DOHH2 (cell line): ENCODE results near the gene KERA.

Source experiments
- H3F3A ChIP-seq: fragments of 200-600 bp; sonication (generic), shearing (Covaris generic); 2 replicates; pipeline ENCODE4 v1.6.0; 2016; ENCODE audit warnings: antibody characterized with exemption, mild to moderate bottlenecking; ENCODE audit not compliant: control insufficient read depth, insufficient read depth
- H3K27ac ChIP-seq: fragments of 200-600 bp; sonication (generic); 2 replicates; pipeline ENCODE4 v1.5.1; 2014; ENCODE audit warnings: low read depth, mild to moderate bottlenecking, low read length, moderate library complexity
- H3K27me3 ChIP-seq: fragments of 200-600 bp; sonication (generic); 2 replicates; pipeline ENCODE4 v1.6.1; 2014; ENCODE audit warnings: mild to moderate bottlenecking, low read length, mixed read lengths; ENCODE audit not compliant: control insufficient read depth
- H3K36me3 ChIP-seq: fragments of 200-600 bp; sonication (generic); 2 replicates; pipeline ENCODE4 v1.6.1; 2014; ENCODE audit warnings: mild to moderate bottlenecking, low read length, moderate library complexity, mixed read lengths; ENCODE audit not compliant: control insufficient read depth
- H3K4me1 ChIP-seq: fragments of 200-600 bp; sonication (generic); 2 replicates; pipeline ENCODE4 v1.6.1; 2014; ENCODE audit warnings: mild to moderate bottlenecking, low read length, mixed read lengths; ENCODE audit not compliant: control insufficient read depth
- H3K4me2 ChIP-seq: fragments of 200-600 bp; sonication (generic); 2 replicates; pipeline ENCODE4 v1.6.0; 2014; ENCODE audit warnings: mild to moderate bottlenecking, low read length, moderate library complexity
- H3K4me3 ChIP-seq: fragments of 200-600 bp; sonication (generic); 2 replicates; pipeline ENCODE4 v1.5.1; 2014; ENCODE audit warnings: mild to moderate bottlenecking, low read length, mixed read lengths
- H3K79me2 ChIP-seq: fragments of 200-600 bp; sonication (generic); 2 replicates; pipeline ENCODE4 v1.6.1; 2014; ENCODE audit warnings: mild to moderate bottlenecking, low read length, mixed read lengths; ENCODE audit not compliant: control insufficient read depth
- H3K9me2 ChIP-seq: fragments of 200-600 bp; sonication (generic); replicated peaks from 2 replicates; pipeline ENCODE4 v1.6.1; 2014; ENCODE audit warnings: mild to moderate bottlenecking, low read length, mixed read lengths; ENCODE audit not compliant: control insufficient read depth
- H3K9me3 ChIP-seq: fragments of 200-600 bp; sonication (generic); 2 replicates; pipeline ENCODE4 v1.6.1; 2014; ENCODE audit warnings: antibody characterized with exemption, low read length, mixed read lengths; ENCODE audit not compliant: control insufficient read depth, insufficient read depth
- H4K20me1 ChIP-seq: fragments of 200-600 bp; sonication (generic); 2 replicates; pipeline ENCODE4 v1.6.0; 2014; ENCODE audit warnings: low read depth, mild to moderate bottlenecking, antibody characterized with exemption, low read length, moderate library complexity; ENCODE audit not compliant: control insufficient read depth, insufficient read depth
- CTCF ChIP-seq: fragments of 200-600 bp; sonication (generic); IDR thresholded peaks from one replicate; pipeline ENCODE4 v1.5.1; 2014; ENCODE audit warnings: antibody characterized with exemption, mild to moderate bottlenecking, low read depth, low read length; ENCODE audit not compliant: poor library complexity, severe bottlenecking
- EZH2phosphoT487 ChIP-seq: fragments of 200-600 bp; sonication (generic); IDR thresholded peaks from 2 replicates; pipeline ENCODE4 v1.6.1; 2017; ENCODE audit warnings: borderline replicate concordance, mild to moderate bottlenecking, antibody characterized with exemption, low read length, moderate library complexity, mixed read lengths

Gene KERA

GRCh38 chr12:91100906-91101305 lies 43.1 kb upstream of the KERA start:
- Histone ChIP-seq H3K27ac (no peak overlapping the region), H3K9me3 (no peaks in the 10 kb centered on the region), H3F3A (no peaks in the 10 kb centered on the region), H4K20me1 (no peaks in the 10 kb centered on the region), H3K9me2 (no peaks in the 10 kb centered on the region), H3K4me1 (no peaks in the 10 kb centered on the region), H3K79me2 (no peaks in the 10 kb centered on the region), H3K4me2 (no peak overlapping the region), H3K36me3 (no peaks in the 10 kb centered on the region), H3K4me3 (no peak overlapping the region), H3K27me3 (no peaks in the 10 kb centered on the region)
- TF ChIP-seq CTCF (no peak), EZH2phosphoT487 (no peak)

- no peak overlapping the region for H3K27ac ChIP-seq
- no peaks in the 10 kb centered on the region for H3F3A ChIP-seq
- no peaks in the 10 kb centered on the region for H4K20me1 ChIP-seq
- no peak overlapping the region for H3K4me2 ChIP-seq
- TF ChIP-seq EZH2phosphoT487 (no peak), CTCF (no peak)
- no peaks in the 10 kb centered on the region for H3K9me3 ChIP-seq
- no peaks in the 10 kb centered on the region for H3K4me1 ChIP-seq
- H3K4me3 ChIP-seq: no peak overlapping the region
- H3K79me2 ChIP-seq: no peaks in the 10 kb centered on the region
- H3K36me3 ChIP-seq: no peaks in the 10 kb centered on the region
- no peaks in the 10 kb centered on the region for H3K9me2 ChIP-seq
- no peaks in the 10 kb centered on the region for H3K27me3 ChIP-seq
Observed at GRCh38 chr12:91099836-91100235, 42.0 kb upstream of the KERA start.

- Histone ChIP-seq H3F3A (no peaks in the 10 kb centered on the region), H3K9me2 (no peaks in the 10 kb centered on the region), H3K27ac (no peak overlapping the region), H3K36me3 (no peaks in the 10 kb centered on the region), H3K9me3 (no peaks in the 10 kb centered on the region), H4K20me1 (no peaks in the 10 kb centered on the region), H3K4me3 (no peak overlapping the region), H3K27me3 (no peaks in the 10 kb centered on the region), H3K4me1 (no peaks in the 10 kb centered on the region), H3K4me2 (no peak overlapping the region), H3K79me2 (no peaks in the 10 kb centered on the region)
- no peak for TF ChIP-seq EZH2phosphoT487
- no peak for TF ChIP-seq CTCF
Observed at GRCh38 chr12:91099341-91099740, 41.5 kb upstream of the KERA start.

- Histone ChIP-seq H3K4me2 (no peak overlapping the region), H3F3A (no peaks in the 10 kb centered on the region), H3K9me2 (no peaks in the 10 kb centered on the region), H3K36me3 (no peaks in the 10 kb centered on the region), H3K79me2 (no peaks in the 10 kb centered on the region), H4K20me1 (no peaks in the 10 kb centered on the region), H3K27me3 (no peaks in the 10 kb centered on the region), H3K9me3 (no peaks in the 10 kb centered on the region), H3K27ac (no peak overlapping the region), H3K4me3 (no peak overlapping the region), H3K4me1 (no peaks in the 10 kb centered on the region)
- TF ChIP-seq CTCF: no peak
- TF ChIP-seq EZH2phosphoT487: no peak
Observed at GRCh38 chr12:91098941-91099340, 41.1 kb upstream of the KERA start.
